ENCODE data around the gene CARNS1.

- TF ChIP-seq POLR2A (IDR thresholded peaks at IDR 0.05): no peak
- TF ChIP-seq CTCF (IDR thresholded peaks at IDR 0.05): no peak
Measured at GRCh38 chr11:67365736-67366444, 49.6 kb upstream of the CARNS1 start.
